HG02973 (cell line): ENCODE measurements around the gene TFAP2B.

Experiments
- ATAC-seq: cut with Tn5 transposase; IDR thresholded peaks from one replicate; pipeline ENCODE4 v1.9.1; 2021; ENCODE audit warnings: moderate library complexity; ENCODE audit not compliant: unreplicated experiment

The TFAP2B gene

GRCh38 chr6:50847890-50848594 lies 29.4 kb downstream of the TFAP2B start:
- ATAC-seq, result no peak

- no peak for ATAC-seq
Measured at GRCh38 chr6:50848989-50849795, 30.5 kb downstream of the TFAP2B start.

GRCh38 chr6:50849796-50850180 lies 31.1 kb downstream of the TFAP2B start:
- no peak for ATAC-seq

GRCh38 chr6:50850223-50851048 lies 31.8 kb downstream of the TFAP2B start:
- no peak for ATAC-seq

GRCh38 chr6:50851049-50851845 lies 32.6 kb downstream of the TFAP2B start:
- no peak for ATAC-seq

- ATAC-seq, result no peak
Measured at GRCh38 chr6:50853939-50854338, 35.3 kb downstream of the TFAP2B start.

GRCh38 chr6:50861692-50862091 lies 43.0 kb downstream of the TFAP2B start:
- ATAC-seq, result no peak

GRCh38 chr6:50862176-50862575 lies 43.5 kb downstream of the TFAP2B start:
- no peak for ATAC-seq

- no peak for ATAC-seq
Measured at GRCh38 chr6:50864601-50865000, 45.9 kb downstream of the TFAP2B start.

- no peak for ATAC-seq
Measured at GRCh38 chr6:50868466-50868865, 49.8 kb downstream of the TFAP2B start.

- ATAC-seq, result no peak
Measured at GRCh38 chr6:50873167-50873566, 54.5 kb downstream of the TFAP2B start.

- ATAC-seq, result no peak
Measured at GRCh38 chr6:50884364-50884763, 65.7 kb downstream of the TFAP2B start.

- no peak for ATAC-seq
Measured at GRCh38 chr6:50887112-50887511, 68.4 kb downstream of the TFAP2B start.

GRCh38 chr6:50889497-50889896 lies 70.8 kb downstream of the TFAP2B start:
- no peak for ATAC-seq

- ATAC-seq, result no peak
Measured at GRCh38 chr6:50889935-50890334, 71.3 kb downstream of the TFAP2B start.

- no peak for ATAC-seq
Measured at GRCh38 chr6:50890579-50890978, 71.9 kb downstream of the TFAP2B start.

GRCh38 chr6:50891290-50891689 lies 72.6 kb downstream of the TFAP2B start:
- ATAC-seq, result no peak
